Sciatic nerve (tissue), 2 donors: ENCODE data around the gene DUSP9. TPM values are rescaled to one million over a fixed set of nuclear protein-coding genes. Genes with fewer than 3 reads are reported as not detected.
A peak's percentile ranks its signal among the peaks of the same experiment; 100 is the strongest.
"Not testable (repeated sequence)": the region's sequence is repeated elsewhere in the genome, so short reads cannot be mapped to it uniquely, and the experiment has no call there.

Experiments used
- ATAC-seq: fragments of 200-7000 bp; cut with Tn5 transposase; one replicate; pipeline ENCODE4 v1.9.1; 2020; ENCODE audit warnings: mild to moderate bottlenecking, moderate library complexity
- DNase-seq: peaks from one replicate; pipeline ENCODE4 v3.0.0-alpha.2; 2020; ENCODE audit warnings: low spot score
- intact Hi-C: fragments of 100-400 bp; cut with DNase I; formaldehyde crosslinking; loops from one replicate; pipeline ENCODE4 v1.14.2; 2022
- total RNA-seq: library from RNA; stranded (reverse); fragmentation: NEBNext Ultra II Directional; extraction: Animal tissue kit (Norgen Biotek cat#: 25700); gene quantifications from one replicate; pipeline ENCODE4 v1.2.1, GENCODE V29; 2021
- donor health status: DM: no; HTN: no; CAD: no.
- donor health status: DM: no; HTN: no; CAD: no.

The DUSP9 gene
- total RNA-seq, 1 donor from 2014 or later: 0.13 TPM

- DNase-seq (peak; percentile 87), ATAC-seq (peak; percentile 69)
- intact Hi-C loops: no loop called here
Observed at GRCh38 chrX:153687121-153688039, 40.4 kb downstream of the DUSP9 start, which contains the start of gene SLC6A8. Gene SLC6A8 (plus strand): TSS chrX:153687926. CDS start chrX:153688575, 649 bp downstream.

- intact Hi-C loops: no loop called here
- DNase-seq (no peak), ATAC-seq (no peak)
Observed at GRCh38 chrX:153688071-153688470, 41.1 kb downstream of the DUSP9 start.

- no peak for DNase-seq
- intact Hi-C loops: no loop called here
- no peak for ATAC-seq
Observed at GRCh38 chrX:153688506-153688905, 41.5 kb downstream of the DUSP9 start.

- peak; percentile 58 for ATAC-seq
Observed at GRCh38 chrX:153688911-153689590, 42.0 kb downstream of the DUSP9 start.

GRCh38 chrX:153689654-153690465, 42.9 kb downstream of the DUSP9 start:
- no peak for DNase-seq
- intact Hi-C loops: no loop called here
- no peak for ATAC-seq

More at GRCh38 chrX:153688911-153689590, 42.0 kb downstream of the DUSP9 start:
- no peak for DNase-seq
- intact Hi-C loops: no loop called here

- intact Hi-C loops: no loop called here
- ATAC-seq (no peak), DNase-seq (no peak)
Observed at GRCh38 chrX:153690466-153690865, 43.5 kb downstream of the DUSP9 start.

DNA sequence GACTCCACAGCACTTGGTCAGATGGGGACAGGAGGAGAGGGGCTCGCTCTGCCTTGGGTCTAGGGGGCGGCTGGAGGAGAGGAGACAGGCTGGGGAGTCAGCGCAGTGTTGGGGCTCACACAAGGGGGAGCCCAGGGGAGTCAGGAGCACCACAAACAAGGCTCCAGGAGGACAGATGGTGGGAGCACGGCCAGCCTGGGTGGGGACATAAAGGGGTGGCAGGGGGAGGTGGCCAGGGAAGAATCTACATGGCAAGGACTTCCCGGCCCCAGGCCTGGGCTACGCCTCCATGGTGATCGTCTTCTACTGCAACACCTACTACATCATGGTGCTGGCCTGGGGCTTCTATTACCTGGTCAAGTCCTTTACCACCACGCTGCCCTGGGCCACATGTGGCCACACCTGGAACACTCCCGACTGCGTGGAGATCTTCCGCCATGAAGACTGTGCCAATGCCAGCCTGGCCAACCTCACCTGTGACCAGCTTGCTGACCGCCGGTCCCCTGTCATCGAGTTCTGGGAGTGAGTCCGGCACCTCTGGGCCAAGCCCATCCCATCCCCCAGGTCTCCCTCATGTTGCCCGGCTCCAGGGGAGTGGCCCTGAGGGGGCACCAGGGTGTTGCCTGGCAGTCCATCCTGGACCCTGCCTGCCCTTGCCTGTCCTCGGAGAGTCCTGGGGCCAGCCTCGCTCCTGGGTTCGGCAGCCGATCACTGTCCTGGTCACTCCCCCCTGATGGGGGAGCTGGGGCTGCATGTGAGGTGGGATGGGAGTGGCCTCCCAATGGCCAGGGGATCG, 44.2 kb downstream of the DUSP9 start:
- intact Hi-C loops, DNase-seq, ATAC-seq: not testable (repeated sequence)

GRCh38 chrX:153692003-153692402, 45.0 kb downstream of the DUSP9 start:
- DNase-seq (no peak), ATAC-seq (no peak)
- intact Hi-C loops: no loop called here

- DNase-seq: no peak
- intact Hi-C loops: no loop called here
- no peak for ATAC-seq
Observed at GRCh38 chrX:153692611-153693156, 45.7 kb downstream of the DUSP9 start.

DNA sequence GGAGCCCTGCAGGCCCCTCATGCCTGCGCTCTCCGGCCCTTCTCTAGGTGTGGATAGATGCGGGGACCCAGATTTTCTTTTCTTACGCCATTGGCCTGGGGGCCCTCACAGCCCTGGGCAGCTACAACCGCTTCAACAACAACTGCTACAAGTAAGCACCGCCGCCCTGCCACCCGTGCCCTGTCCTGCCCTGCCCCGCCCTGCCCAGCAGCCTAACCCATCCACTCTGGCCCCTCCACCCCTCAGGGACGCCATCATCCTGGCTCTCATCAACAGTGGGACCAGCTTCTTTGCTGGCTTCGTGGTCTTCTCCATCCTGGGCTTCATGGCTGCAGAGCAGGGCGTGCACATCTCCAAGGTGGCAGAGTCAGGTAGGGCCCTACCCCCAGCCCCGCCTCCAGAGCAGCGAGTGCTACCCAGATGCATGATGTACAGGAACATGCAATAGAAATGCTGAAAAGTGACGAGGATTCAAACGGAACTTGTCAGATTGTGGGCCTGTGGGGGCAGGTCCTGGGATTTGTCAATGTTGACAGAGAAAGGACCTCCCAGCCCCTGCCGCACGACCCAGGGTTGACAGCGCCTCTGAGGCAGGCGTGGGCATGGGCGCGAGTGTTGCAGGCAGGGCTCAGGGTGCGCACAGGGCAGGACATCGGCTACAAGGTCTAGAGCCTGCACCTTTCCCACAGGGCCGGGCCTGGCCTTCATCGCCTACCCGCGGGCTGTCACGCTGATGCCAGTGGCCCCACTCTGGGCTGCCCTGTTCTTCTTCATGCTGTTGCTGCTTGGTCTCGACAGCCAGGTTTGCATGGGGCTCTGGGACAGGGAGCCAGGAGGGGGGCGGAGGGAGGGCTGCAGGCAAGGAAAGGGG, 46.4 kb downstream of the DUSP9 start:
- ATAC-seq (no peak), DNase-seq (no peak)
- intact Hi-C loops: no loop called here

- DNase-seq, intact Hi-C loops, ATAC-seq: not testable (repeated sequence)
Observed at GRCh38 chrX:153694256-153694655, 47.3 kb downstream of the DUSP9 start.

DNA sequence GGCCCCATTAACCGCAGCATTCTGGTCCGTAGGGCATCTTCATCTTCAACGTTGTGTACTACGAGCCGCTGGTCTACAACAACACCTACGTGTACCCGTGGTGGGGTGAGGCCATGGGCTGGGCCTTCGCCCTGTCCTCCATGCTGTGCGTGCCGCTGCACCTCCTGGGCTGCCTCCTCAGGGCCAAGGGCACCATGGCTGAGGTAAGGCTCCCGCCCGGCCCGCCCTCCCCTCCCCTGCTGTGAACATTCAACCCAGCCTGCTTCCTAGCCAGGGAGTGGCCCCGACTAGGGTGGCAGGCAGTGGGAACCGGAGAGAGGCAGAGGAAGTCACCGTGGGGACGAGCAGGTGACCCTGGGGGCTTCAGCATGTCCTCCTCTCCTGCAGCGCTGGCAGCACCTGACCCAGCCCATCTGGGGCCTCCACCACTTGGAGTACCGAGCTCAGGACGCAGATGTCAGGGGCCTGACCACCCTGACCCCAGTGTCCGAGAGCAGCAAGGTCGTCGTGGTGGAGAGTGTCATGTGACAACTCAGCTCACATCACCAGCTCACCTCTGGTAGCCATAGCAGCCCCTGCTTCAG, 47.8 kb downstream of the DUSP9 start:
- no peak for ATAC-seq
- intact Hi-C loops: no loop called here
- no peak for DNase-seq

- intact Hi-C loops: no loop called here
- ATAC-seq (no peak), DNase-seq (no peak)
Observed at GRCh38 chrX:153696100-153696499, 49.1 kb downstream of the DUSP9 start.

DNA sequence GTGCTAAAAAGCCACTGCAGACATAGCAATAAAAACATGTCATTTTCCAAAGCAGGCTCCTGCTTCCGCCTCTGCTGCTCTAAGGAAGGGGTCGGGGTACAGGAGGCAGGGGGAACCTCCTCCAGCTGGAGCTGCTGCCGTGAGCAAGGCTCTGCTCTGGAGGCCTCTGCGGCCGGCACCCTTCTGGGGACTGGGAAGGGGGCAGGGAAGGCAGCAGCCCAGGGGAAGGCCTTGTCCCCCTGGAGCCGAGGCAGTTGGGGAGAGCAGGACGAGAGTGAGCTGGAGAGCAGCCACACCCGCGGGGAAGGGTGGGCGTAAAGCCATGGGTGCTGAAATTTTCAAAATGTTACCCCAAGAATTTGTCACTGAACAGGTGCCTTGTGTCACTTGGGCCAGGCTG, 49.5 kb downstream of the DUSP9 start:
- intact Hi-C loops, ATAC-seq, DNase-seq: not testable (repeated sequence)

GRCh38 chrX:153696986-153697722, 50.2 kb downstream of the DUSP9 start:
- DNase-seq, ATAC-seq, intact Hi-C loops: not testable (repeated sequence)
